ENCODE measurements around the gene KIAA0319L. TPM values are rescaled to one million over a fixed set of nuclear protein-coding genes. Genes with fewer than 3 reads are reported as not detected.

KIAA0319L gene
- total and polyA plus RNA-seq, 4 donors, result 27.0 to 107 (median 27.9) TPM

- Histone ChIP-seq H3K4me1 (ENCODE audit: control insufficient read depth in 4 of 4, insufficient read depth in 4 of 4, low read length in 3 of 4) (peaks cover 4 to 19% (median 14%) of the 10 kb centered on the region in 4 donors), H3K27ac (ENCODE audit: low read depth in 1 of 2, low read length in 2 of 2) (no peak within 1 kb of the TSS), H3K9ac (ENCODE audit: low read depth in 1 of 2, low read length in 2 of 2) (no peak within 1 kb of the TSS), H3K27me3 (ENCODE audit: control insufficient read depth in 4 of 4, insufficient read depth in 4 of 4, low read length in 3 of 4) (peaks cover 0 to 6% (median 3%) of the 10 kb centered on the region in 4 donors), H3K4me3 (ENCODE audit: low read depth in 1 of 3, low read length in 3 of 3) (peak within 1 kb of the TSS in 1 of 3 donors; percentile 37), H3K36me3 (ENCODE audit: control insufficient read depth in 4 of 4, insufficient read depth in 3 of 4, low read depth in 1 of 4, low read length in 3 of 4) (no peaks in the 10 kb centered on the region), H3K9me3 (ENCODE audit: control insufficient read depth in 4 of 4, low read length in 3 of 4) (no peaks in the 10 kb centered on the region)
- TF ChIP-seq NR2F2 (IDR thresholded peaks at IDR 0.05), result no peak
- TF ChIP-seq MAX (IDR thresholded peaks at IDR 0.05), result no peak
- no peak for TF ChIP-seq SP1 (IDR thresholded peaks at IDR 0.05)
- no peak for DNase-seq (ENCODE audit: low spot score)
- WGBS, result 11% methylated on average over 95 of the region's 95 CpGs
Measured at GRCh38 chr1:35573198-35574124, 16.3 kb upstream of the KIAA0319L start, which contains the start of gene TFAP2E. Gene TFAP2E, plus strand, starts transcription at chr1:35573314. Its CDS starts 264 bp downstream, at chr1:35573578.

- DNase-seq (ENCODE audit: low spot score), result no peak
- H3K36me3 ChIP-seq (ENCODE audit: control insufficient read depth in 4 of 4, insufficient read depth in 3 of 4, low read depth in 1 of 4, low read length in 3 of 4), result no peaks in the 10 kb centered on the region
- H3K4me3 ChIP-seq (ENCODE audit: low read depth in 1 of 3, low read length in 3 of 3), result no peak overlapping the region
- WGBS, result 89% methylated on average over 2 of the region's 2 CpGs
- H3K4me1 ChIP-seq (ENCODE audit: control insufficient read depth in 4 of 4, insufficient read depth in 4 of 4, low read length in 3 of 4), result peaks cover 2 to 11% (median 8%) of the 10 kb centered on the region in 4 donors
- H3K9me3 ChIP-seq (ENCODE audit: control insufficient read depth in 4 of 4, low read length in 3 of 4), result no peaks in the 10 kb centered on the region
- peaks cover 0 to 6% (median 3%) of the 10 kb centered on the region in 4 donors for H3K27me3 ChIP-seq (ENCODE audit: control insufficient read depth in 4 of 4, insufficient read depth in 4 of 4, low read length in 3 of 4)
- no peak overlapping the region for H3K9ac ChIP-seq (ENCODE audit: low read depth in 1 of 2, low read length in 2 of 2)
- H3K27ac ChIP-seq (ENCODE audit: low read depth in 1 of 2, low read length in 2 of 2), result no peak overlapping the region
- TF ChIP-seq TAF1 (conservative IDR thresholded peaks at IDR 0.05), result no peak
- no peak for TF ChIP-seq HNF4G (IDR thresholded peaks at IDR 0.05)
- TF ChIP-seq YY1 (IDR thresholded peaks at IDR 0.05), result no peak
- no peak for TF ChIP-seq GABPA (IDR thresholded peaks at IDR 0.05 in 1 of 2, conservative IDR thresholded peaks at IDR 0.05 in 1 of 2)
- TF ChIP-seq JUND (IDR thresholded peaks at IDR 0.05), result no peak
- no peak for TF ChIP-seq NR2F2 (IDR thresholded peaks at IDR 0.05)
- TF ChIP-seq FOXA2 (IDR thresholded peaks at IDR 0.05), result no peak
- TF ChIP-seq HNF4A (conservative IDR thresholded peaks at IDR 0.05), result no peak
- TF ChIP-seq MAX (IDR thresholded peaks at IDR 0.05), result no peak
- no peak for TF ChIP-seq EGR1 (IDR thresholded peaks at IDR 0.05; ENCODE audit: low read depth in 2 of 2)
- TF ChIP-seq RAD21 (IDR thresholded peaks at IDR 0.05), result no peak
- no peak for TF ChIP-seq ZBTB33 (IDR thresholded peaks at IDR 0.05)
- TF ChIP-seq ATF3 (IDR thresholded peaks at IDR 0.05), result no peak
- TF ChIP-seq REST (IDR thresholded peaks at IDR 0.05), result no peak
- no peak for TF ChIP-seq SP1 (IDR thresholded peaks at IDR 0.05)
- TF ChIP-seq FOXA1 (IDR thresholded peaks at IDR 0.05), result no peak
- no peak for TF ChIP-seq CTCF (IDR thresholded peaks at IDR 0.05; ENCODE audit: low read depth, low read length, missing input control)
Measured at GRCh38 chr1:35572296-35572695, 15.1 kb upstream of the KIAA0319L start.

Data from liver (tissue), 9 donors.